K562 (cell line): ENCODE data around the gene MMD2. TPM values are rescaled to one million over a fixed set of nuclear protein-coding genes. Genes with fewer than 3 reads are reported as not detected.

ENCODE experiments used
- ATAC-seq: fragments of 200-7000 bp; cut with Tn5 transposase; 3 replicates; pipeline ENCODE4 v1.9.1; 2020; ENCODE audit warnings: moderate library complexity
- Bru-seq: library from RNA; stranded (reverse); fragments of 400-500 nt; gene quantifications from one replicate; lab custom pipeline; 2021; lab: Mats Ljungman, UMichigan
- BruChase-seq, 2 experiments: library from RNA; stranded (reverse); fragments of 400-500 nt; gene quantifications; one replicate each; lab custom pipeline; 2021; lab: Mats Ljungman, UMichigan
- BruUV-seq: library from RNA; stranded (reverse); fragments of 400-500 nt; replicated peaks from 2 replicates; lab custom pipeline; 2021; lab: Mats Ljungman, UMichigan
- CTCF ChIA-PET: fragments of 300-600 bp; formaldehyde crosslinking; extraction: SDS; loops from one replicate; lab custom pipeline; 2021; ENCODE audit warnings: low intra/inter-chr PET ratio; lab: Yijun Ruan, JAX
- POLR2A ChIA-PET: fragments of 300-600, 350-650 bp; sonication (Branson Sonifier 250); formaldehyde crosslinking; extraction: SDS; loops from one replicate; lab custom pipeline; 2021; ENCODE audit warnings: antibody characterized with exemption, inconsistent platforms; lab: Yijun Ruan, JAX
- DNase-seq, 4 experiments: peaks; one replicate each; pipeline versions ENCODE4 v3.0.0 to v3.0.0-alpha.2; 2011 to 2018; ENCODE audit warnings: low spot score in 3 of 4, mixed read lengths in 3 of 4; ENCODE audit errors: extremely low read depth in 1 of 4
- FAIRE-seq: peaks from 2 replicates; lab custom pipeline; 2011; peaks lifted over from hg19 to GRCh38; lab: Jason Lieb, UNC
- H2AFZ ChIP-seq: 2 replicates; pipeline ENCODE4 v1.6.0; 2011; ENCODE audit warnings: low read depth, low read length, control low read depth, inconsistent platforms
- H3K27ac ChIP-seq: fragments of 200-600 bp; 3 replicates; pipeline ENCODE4 v1.8.0; 2011; ENCODE audit warnings: low read depth, mild to moderate bottlenecking, control low read depth, inconsistent platforms, low read length, moderate library complexity, mixed read lengths; ENCODE audit errors: extremely low read depth
- H3K27me3 ChIP-seq, 2 experiments: fragments of 300-600 bp in 1 of 2; 2 replicates in 1 of 2; 3 replicates in 1 of 2; pipeline versions ENCODE4 v1.6.0 to v1.8.0; 2011; ENCODE audit warnings: inconsistent platforms in 2 of 2, low read length in 2 of 2, mild to moderate bottlenecking in 1 of 2, mixed read lengths in 1 of 2, moderate library complexity in 1 of 2; ENCODE audit not compliant: control insufficient read depth in 2 of 2, insufficient read depth in 2 of 2
- H3K36me3 ChIP-seq: fragments of 300-600 bp; 3 replicates; pipeline ENCODE4 v1.8.0; 2011; ENCODE audit warnings: mild to moderate bottlenecking, low read length, inconsistent platforms; ENCODE audit not compliant: control insufficient read depth, insufficient read depth
- H3K4me1 ChIP-seq, 2 experiments: fragments of 200-600 bp in 1 of 2; replicated peaks in 1 of 2; 2 replicates in 1 of 2; 3 replicates in 1 of 2; pipeline versions ENCODE4 v1.5.1 to v1.8.0; 2011; ENCODE audit warnings: inconsistent platforms in 2 of 2, low read length in 2 of 2, mild to moderate bottlenecking in 1 of 2, mixed read lengths in 1 of 2, moderate library complexity in 1 of 2; ENCODE audit not compliant: control insufficient read depth in 2 of 2, insufficient read depth in 2 of 2
- H3K4me2 ChIP-seq: 2 replicates; pipeline ENCODE4 v1.6.1; 2011; ENCODE audit warnings: low read length, control low read depth, inconsistent platforms, mixed read lengths; ENCODE audit not compliant: insufficient read depth
- H3K4me3 ChIP-seq: fragments of 200-600 bp; sonication (generic), shearing (Covaris generic); 2 replicates; pipeline ENCODE4 v1.5.1; 2016; ENCODE audit warnings: control low read depth, inconsistent platforms
- H3K79me2 ChIP-seq: fragments of 200-600 bp; 3 replicates; pipeline ENCODE4 v1.8.0; 2011; ENCODE audit warnings: low read length, inconsistent platforms; ENCODE audit not compliant: control insufficient read depth, insufficient read depth
- H3K9ac ChIP-seq, 2 experiments: 2 replicates each; pipeline versions ENCODE4 v1.6.0 to v1.6.1; 2011; ENCODE audit warnings: low read depth in 2 of 2, low read length in 2 of 2, control low read depth in 1 of 2, inconsistent platforms in 1 of 2, mild to moderate bottlenecking in 1 of 2, mixed read lengths in 1 of 2; ENCODE audit not compliant: insufficient read depth in 1 of 2
- H3K9me1 ChIP-seq: one replicate; pipeline ENCODE4 v1.6.0; 2011; ENCODE audit warnings: inconsistent platforms, mild to moderate bottlenecking, low read length, moderate library complexity; ENCODE audit not compliant: control insufficient read depth, insufficient read depth
- H3K9me3 ChIP-seq: replicated peaks from 2 replicates; pipeline ENCODE4 v1.5.1; 2011; ENCODE audit warnings: low read depth, low read length, inconsistent platforms; ENCODE audit not compliant: control insufficient read depth, insufficient read depth
- H4K20me1 ChIP-seq: replicated peaks from 2 replicates; pipeline ENCODE4 v1.6.1; 2011; ENCODE audit warnings: low read length, inconsistent platforms, mixed read lengths; ENCODE audit not compliant: control insufficient read depth, insufficient read depth
- CREB3L1 ChIP-seq: fragments of 450-650 bp; IDR thresholded peaks from 2 replicates; pipeline ENCODE4 v1.6.1; 2014; ENCODE audit warnings: low read depth, mild to moderate bottlenecking, moderate library complexity, borderline replicate concordance
- HEY1 ChIP-seq: fragments of 250-450 bp; sonication (Bioruptor Pico); IDR thresholded peaks from 2 replicates; pipeline ENCODE4 v1.5.0; 2020; ENCODE audit warnings: mild to moderate bottlenecking, moderate library complexity, borderline replicate concordance
- NFRKB ChIP-seq: fragments of 450-650 bp; IDR thresholded peaks from 2 replicates; pipeline ENCODE4 v1.6.1; 2016; ENCODE audit warnings: low read depth
- NFXL1 ChIP-seq: fragments of 450-650 bp; formaldehyde crosslinking; IDR thresholded peaks from 2 replicates; pipeline ENCODE4 v1.4.0; 2021; ENCODE audit warnings: mild to moderate bottlenecking
- NR4A1 ChIP-seq, 2 experiments: fragments of 250-450 bp in 1 of 2; fragments of 450-650 bp in 1 of 2; sonication (Bioruptor Pico) in 1 of 2; IDR thresholded peaks; 2 replicates each; pipeline versions ENCODE4 v1.4.0 to v1.6.1; 2016 to 2020; ENCODE audit warnings: mild to moderate bottlenecking in 2 of 2, missing compliant biosample characterization in 1 of 2, missing genetic modification characterization in 1 of 2, moderate library complexity in 1 of 2
- PCBP2 ChIP-seq: fragments of 200-400 bp; formaldehyde crosslinking; IDR thresholded peaks from 2 replicates; pipeline ENCODE4 v1.6.1; 2018; ENCODE audit warnings: low read length, low read depth, mild to moderate bottlenecking, moderate library complexity; ENCODE audit not compliant: poor library complexity, severe bottlenecking
- PHF21A ChIP-seq: fragments of 450-650 bp; IDR thresholded peaks from 2 replicates; pipeline ENCODE4 v1.6.1; 2017; ENCODE audit warnings: low read depth, borderline replicate concordance
- POLR3G ChIP-seq: IDR thresholded peaks from 2 replicates; pipeline ENCODE4 v1.6.1; 2011; ENCODE audit not compliant: insufficient read length, insufficient replicate concordance; ENCODE audit errors: extremely low read depth
- SMAD3 ChIP-seq: fragments of 450-650 bp; formaldehyde crosslinking; conservative IDR thresholded peaks from 2 replicates; pipeline ENCODE4 v1.4.0; 2020; ENCODE audit warnings: mild to moderate bottlenecking
- SREBF1 ChIP-seq: fragments of 150-350 bp; IDR thresholded peaks from 2 replicates; pipeline ENCODE4 v1.6.1; 2014; ENCODE audit warnings: antibody characterized with exemption, low read depth, low read length, borderline replicate concordance
- ZNF511 ChIP-seq: sonication (generic); formaldehyde crosslinking; IDR thresholded peaks from 2 replicates; pipeline ENCODE4 v1.8.0; 2022; ENCODE audit warnings: mild to moderate bottlenecking, missing genetic modification reagents
- ZNF668 ChIP-seq: fragments of 250-450 bp; sonication (Bioruptor Pico); IDR thresholded peaks from 2 replicates; pipeline ENCODE4 v1.8.0; 2022; ENCODE audit warnings: mild to moderate bottlenecking, inconsistent platforms
- WGBS: fragments of 100-300 bp; shearing (Covaris generic); methylation state at CpG from one replicate; pipeline ENCODE4 v1.1.6; 2016; ENCODE audit warnings: low coverage, mixed read lengths; ENCODE audit not compliant: insufficient coverage; ENCODE audit errors: missing lambda C conversion rate; 5-methylcytosine and 5-hydroxymethylcytosine counted together
- in situ Hi-C: fragments of 300-500 bp; cut with MboI; formaldehyde crosslinking; loops from 4 replicates; pipeline ENCODE4 v1.15.0; 2018; ENCODE audit warnings: inconsistent platforms, mixed read lengths
- intact Hi-C: fragments of 100-400 bp; cut with micrococcal nuclease; formaldehyde crosslinking; loops from 2 replicates; pipeline ENCODE4 v1.14.2; 2022
- long read RNA-seq, 3 experiments: library from polyadenylated mRNA in 2 of 3; library from RNA in 1 of 3; unstranded in 2 of 3; stranded (forward) in 1 of 3; transcript quantifications; one replicate each; pipeline ENCODE4 v2.0.0, GENCODE V29; 2019 to 2022
- polyA minus RNA-seq, 3 experiments: library from RNA; depleted of rRNA, polyadenylated mRNA; stranded (reverse); fragments of >200 nt; gene quantifications; 2 replicates each; pipeline ENCODE4 v1.2.3, GENCODE V29; 2011
- polyA plus RNA-seq, 8 experiments: library from polyadenylated mRNA; depleted of rRNA in 4 of 8; stranded (reverse) in 5 of 8; unstranded in 3 of 8; fragments of >200 nt; fragmentation: Nextera tagmentation in 2 of 8; fragmentation: Illumina TruSeq in 1 of 8; extraction: Ambion mirVana in 2 of 8; extraction: Trizol in 1 of 8; gene quantifications; 2 replicates each; pipeline versions ENCODE4 v1.2.1 to v1.2.3, GENCODE V29; 2011 to 2014; ENCODE audit warnings: inconsistent platforms in 1 of 8, missing spikeins in 1 of 8
- total RNA-seq, 7 experiments: library from RNA; depleted of rRNA in 6 of 7; stranded (reverse); fragments of >200 nt in 6 of 7; fragmentation: Illumina TruSeq in 2 of 7; extraction: Trizol in 2 of 7; gene quantifications; 2 replicates each; pipeline versions ENCODE4 v1.2.1 to v1.2.3, GENCODE V29; 2011 to 2021; ENCODE audit warnings: low replicate concordance in 1 of 7

Gene MMD2
- total RNA-seq (2011; cell fraction: chromatin; rRNA removed; ENCODE audit: low replicate concordance) = not detected in 2 replicates
- not detected in 2 replicates for total RNA-seq (2011; cell fraction: nucleolus; rRNA removed)
- not detected in 2 replicates for total RNA-seq (2011; cell fraction: nucleoplasm; rRNA removed)
- 0.20 TPM in 1 of 2 replicates, not detected in the other for total RNA-seq (2014; rRNA removed)
- total RNA-seq (2014; rRNA removed; fragmentation: Illumina TruSeq; extraction: Trizol) = not detected in 2 replicates
- total RNA-seq (2015; rRNA removed; fragmentation: Illumina TruSeq; extraction: Trizol) = not detected in 2 replicates
- total RNA-seq (2021) = not detected in 2 replicates
- not detected in 2 replicates for polyA plus RNA-seq (2011; rRNA removed)
- not detected in 2 replicates for polyA plus RNA-seq (2011; cell fraction: cytosol; rRNA removed)
- polyA plus RNA-seq (2011; cell fraction: nucleus; rRNA removed) = not detected in 2 replicates
- not detected in 2 replicates for polyA plus RNA-seq (2012)
- not detected in 2 replicates for polyA plus RNA-seq (2014; fragmentation: Illumina TruSeq; extraction: Trizol)
- polyA plus RNA-seq (2014; fragmentation: Nextera tagmentation; extraction: Ambion mirVana) = not detected
- polyA plus RNA-seq (2014; rRNA removed) = not detected in 2 replicates
- not detected in 2 replicates for polyA minus RNA-seq (2011; rRNA and poly(A)+ RNA removed)
- not detected in 2 replicates for polyA minus RNA-seq (2011; cell fraction: cytosol; rRNA and poly(A)+ RNA removed)
- not detected in 2 replicates for polyA minus RNA-seq (2011; cell fraction: nucleus; rRNA and poly(A)+ RNA removed)
- Bru-seq, nascent RNA = percentile 4 among the genes with signal in this experiment
- percentile 2 among the genes with signal in this experiment for BruChase-seq, experiment 1, labeled RNA remaining after a 2-hour chase
- percentile 10 among the genes with signal in this experiment for BruChase-seq, experiment 2, labeled RNA remaining after a 6-hour chase
- long read RNA-seq, experiment 1, partial matches to known transcripts = 5 of 6 reads
- long read RNA-seq, experiment 1, other reads (novel, unspliced or antisense) = 1 of 6 reads
- long read RNA-seq, experiment 2 = 0 reads
- long read RNA-seq, experiment 3 = 0 reads

GRCh38 chr7:4958477-4959301 lies at the start of gene MMD2:
Gene MMD2 (minus strand): TSS chr7:4959187. CDS start chr7:4959017, 170 bp downstream.
- no peak for FAIRE-seq
- no peaks in the 10 kb centered on the region for H3K79me2 ChIP-seq
- CTCF ChIA-PET = no interaction called here
- no peak for TF ChIP-seq HEY1 (CRISPR knock-in tag)
- TF ChIP-seq SREBF1 = no peak
- TF ChIP-seq PHF21A = no peak
- TF ChIP-seq POLR3G = no peak
- TF ChIP-seq SMAD3 (CRISPR knock-in tag) = no peak
- no peak for TF ChIP-seq ZNF668 (CRISPR knock-in tag)
- no peak for TF ChIP-seq CREB3L1
- no peak for TF ChIP-seq NFXL1
- TF ChIP-seq NR4A1 (CRISPR knock-in tag; IDR thresholded peaks at IDR 0.05) = no peak
- TF ChIP-seq NR4A1 (tag; IDR thresholded peaks at IDR 0.05) = no peak
- no peak for TF ChIP-seq PCBP2
- no peak for TF ChIP-seq NFRKB
- TF ChIP-seq ZNF511 (CRISPR knock-in tag) = no peak

More at GRCh38 chr7:4958477-4959301, at the start of gene MMD2:
- ATAC-seq = no peak
- Histone ChIP-seq H3K9me1 (no peaks in the 10 kb centered on the region), H3K9ac (no peak within 1 kb of the TSS), H3K4me1 (peaks cover 0 to 7% of the 10 kb centered on the region in 2 experiments; a peak in 2 of 5 replicates), H3K4me3 (no peak within 1 kb of the TSS), H4K20me1 (no peaks in the 10 kb centered on the region), H3K27me3 (peaks cover 10 to 30% of the 10 kb centered on the region in 2 experiments), H3K27ac (no peak within 1 kb of the TSS), H2AFZ (no peak within 1 kb of the TSS), H3K36me3 (no peaks in the 10 kb centered on the region), H3K9me3 (no peaks in the 10 kb centered on the region), H3K4me2 (no peak within 1 kb of the TSS)
- 45% methylated on average over 14 of the region's 87 CpGs for WGBS
- POLR2A ChIA-PET = no interaction called here
- in situ Hi-C loops (no loop called here), intact Hi-C loops (no loop called here)
- no TSS peak for BruUV-seq
- DNase-seq = no peak
